Measurements from ENCODE around the gene C7orf33. TPM values are rescaled to one million over a fixed set of nuclear protein-coding genes. Genes with fewer than 3 reads are reported as not detected.
"Not testable (repeated sequence)": the region's sequence is repeated elsewhere in the genome, so short reads cannot be mapped to it uniquely, and the experiment has no call there.

Gene C7orf33
- total and polyA plus RNA-seq, 2 experiments from 2014 or later = not detected

- H3K4me2 ChIP-seq; H2AFZ ChIP-seq; H3K27ac Mint-ChIP-seq; ATAC-seq; H3K36me3 ChIP-seq (ENCODE audit: insufficient read depth); H3K4me3 Mint-ChIP-seq; H3K4me1 Mint-ChIP-seq; H3K9me2 ChIP-seq (ENCODE audit: insufficient read depth); DNase-seq (ENCODE audit: low spot score); H3K4me1 ChIP-seq (ENCODE audit: insufficient read depth); H3K9me3 Mint-ChIP-seq; H4K20me1 ChIP-seq (replicated peaks; ENCODE audit: insufficient read depth); H3F3A ChIP-seq (replicated peaks; ENCODE audit: low read depth); H3K79me2 ChIP-seq (replicated peaks; ENCODE audit: insufficient read depth); H3K4me3 ChIP-seq; H3K27me3 ChIP-seq (ENCODE audit: insufficient read depth); H3K36me3 Mint-ChIP-seq (ENCODE audit: low read depth); H3K27ac ChIP-seq (ENCODE audit: low read depth); H3K27me3 Mint-ChIP-seq (ENCODE audit: insufficient read depth, low read depth, poor library complexity): not testable (repeated sequence)
Measured at GRCh38 chr7:148573581-148573980, 17.0 kb upstream of the C7orf33 start.

- H3K9me3 Mint-ChIP-seq = no peaks in the 10 kb centered on the region; the same call in 2 of the 3 replicates
- H3K36me3 Mint-ChIP-seq (ENCODE audit: low read depth) = no peaks in the 10 kb centered on the region
- H3K9me2 ChIP-seq (ENCODE audit: insufficient read depth) = no peaks in the 10 kb centered on the region
- TF ChIP-seq ETS1 (IDR thresholded peaks at IDR 0.05) = no peak
- TF ChIP-seq CTCF (conservative IDR thresholded peaks at IDR 0.05; ENCODE audit: low read depth in 2 of 2) = peak; percentile 88 to 96
- H2AFZ ChIP-seq = peak overlapping the region; percentile 83
- H3K79me2 ChIP-seq (replicated peaks; ENCODE audit: insufficient read depth) = no peaks in the 10 kb centered on the region
- H3K4me3 ChIP-seq = no peak overlapping the region
- H3K27ac ChIP-seq (ENCODE audit: low read depth) = no peak overlapping the region
- no peaks in the 10 kb centered on the region for H3K36me3 ChIP-seq (ENCODE audit: insufficient read depth)
- H3K4me1 Mint-ChIP-seq = no peaks in the 10 kb centered on the region
- no peaks in the 10 kb centered on the region for H3K27me3 ChIP-seq (ENCODE audit: insufficient read depth)
- H3K27ac Mint-ChIP-seq = peak overlapping the region; percentile 77; the same call in 1 of the 2 replicates
- H3K4me1 ChIP-seq (ENCODE audit: insufficient read depth) = no peaks in the 10 kb centered on the region
- no peak overlapping the region for H3K4me2 ChIP-seq
- DNase-seq (ENCODE audit: low spot score) (peak; percentile 83), ATAC-seq (peak; percentile 94)
- H4K20me1 ChIP-seq (replicated peaks; ENCODE audit: insufficient read depth) = no peaks in the 10 kb centered on the region
- no peak overlapping the region for H3K4me3 Mint-ChIP-seq
- H3K27me3 Mint-ChIP-seq (ENCODE audit: insufficient read depth, low read depth, poor library complexity) = peaks cover 2% of the 10 kb centered on the region
- no peaks in the 10 kb centered on the region for H3F3A ChIP-seq (replicated peaks; ENCODE audit: low read depth)
Measured at GRCh38 chr7:148575640-148576411, 14.7 kb upstream of the C7orf33 start.

- no peak for ATAC-seq
- H3K9me3 Mint-ChIP-seq = no peaks in the 10 kb centered on the region; the same call in 2 of the 3 replicates
- no peaks in the 10 kb centered on the region for H3K4me1 ChIP-seq (ENCODE audit: insufficient read depth)
- no peaks in the 10 kb centered on the region for H3K36me3 Mint-ChIP-seq (ENCODE audit: low read depth)
- no peak for DNase-seq (ENCODE audit: low spot score)
- peaks cover 2% of the 10 kb centered on the region for H3K27me3 Mint-ChIP-seq (ENCODE audit: insufficient read depth, low read depth, poor library complexity)
- H3K4me3 Mint-ChIP-seq = no peak overlapping the region
- H3K27me3 ChIP-seq (ENCODE audit: insufficient read depth) = no peaks in the 10 kb centered on the region
- no peaks in the 10 kb centered on the region for H3F3A ChIP-seq (replicated peaks; ENCODE audit: low read depth)
- no peaks in the 10 kb centered on the region for H3K4me1 Mint-ChIP-seq
- H3K9me2 ChIP-seq (ENCODE audit: insufficient read depth) = no peaks in the 10 kb centered on the region
- no peak overlapping the region for H2AFZ ChIP-seq
- H3K79me2 ChIP-seq (replicated peaks; ENCODE audit: insufficient read depth) = no peaks in the 10 kb centered on the region
- no peak overlapping the region for H3K27ac Mint-ChIP-seq
- no peak overlapping the region for H3K4me3 ChIP-seq
- H3K4me2 ChIP-seq = no peak overlapping the region
- no peaks in the 10 kb centered on the region for H3K36me3 ChIP-seq (ENCODE audit: insufficient read depth)
- no peaks in the 10 kb centered on the region for H4K20me1 ChIP-seq (replicated peaks; ENCODE audit: insufficient read depth)
- H3K27ac ChIP-seq (ENCODE audit: low read depth) = no peak overlapping the region
- TF ChIP-seq EZH2 (IDR thresholded peaks at IDR 0.05; ENCODE audit: low read depth, unreplicated experiment) = no peak
- TF ChIP-seq CREB1 (CRISPR knock-in tag; IDR thresholded peaks at IDR 0.05; ENCODE audit: low read depth) = no peak
- TF ChIP-seq EZH2phosphoT487 (IDR thresholded peaks at IDR 0.05; ENCODE audit: unreplicated experiment) = no peak
- no peak for TF ChIP-seq POLR2AphosphoS5 (IDR thresholded peaks at IDR 0.05; ENCODE audit: low read depth)
- no peak for TF ChIP-seq JUNB (IDR thresholded peaks at IDR 0.05; ENCODE audit: unreplicated experiment)
- no peak for TF ChIP-seq REST (IDR thresholded peaks at IDR 0.05; ENCODE audit: unreplicated experiment)
- no peak for TF ChIP-seq NANOG (IDR thresholded peaks at IDR 0.05; ENCODE audit: borderline replicate concordance)
Measured at GRCh38 chr7:148579366-148579765, 11.2 kb upstream of the C7orf33 start.
